Upper lobe of left lung (tissue), 4 donors: Measurements from ENCODE around the gene SHISA6.

Experiments
- CTCF ChIP-seq, 6 experiments: fragments of 450-650 bp in 4 of 6; fragments of 200-600 bp in 2 of 6; sonication (generic) in 2 of 6; IDR thresholded peaks; one replicate each; pipeline ENCODE4 v1.5.1; 2016 to 2019; ENCODE audit warnings: antibody characterized with exemption in 6 of 6
- EP300 ChIP-seq, 4 donors: sonication (generic); formaldehyde crosslinking; IDR thresholded peaks; one replicate each; pipeline ENCODE4 v1.5.1; 2017; ENCODE audit warnings: antibody characterized with exemption in 4 of 4, control low read depth in 2 of 4
- POLR2A ChIP-seq, 4 donors: fragments of 450-650 bp; IDR thresholded peaks; one replicate each; pipeline ENCODE4 v1.5.1; 2016 to 2017; ENCODE audit warnings: antibody characterized with exemption in 4 of 4, mild to moderate bottlenecking in 2 of 4
- POLR2AphosphoS5 ChIP-seq, 2 donors: sonication (generic); formaldehyde crosslinking; IDR thresholded peaks; one replicate each; pipeline ENCODE4 v1.5.1; 2017; ENCODE audit warnings: antibody characterized with exemption in 2 of 2

- TF ChIP-seq CTCF (IDR thresholded peaks at IDR 0.05) (no peak), POLR2AphosphoS5 (IDR thresholded peaks at IDR 0.05) (no peak), EP300 (IDR thresholded peaks at IDR 0.05) (no peak), POLR2A (IDR thresholded peaks at IDR 0.05) (no peak)
Observed at GRCh38 chr17:11305524-11305923, 64.5 kb downstream of the SHISA6 start.
